Cardiac muscle cell (in vitro differentiated cells and primary cell): ENCODE results near the gene NAP1L1. TPM values are rescaled to one million over a fixed set of nuclear protein-coding genes. Genes with fewer than 3 reads are reported as not detected.
A peak's percentile ranks its signal among the peaks of the same experiment; 100 is the strongest.

Source experiments
- DNase-seq, 2 donors: peaks; one replicate each; pipeline versions ENCODE4 v3.0.0 to v3.0.0-alpha.2; 2010 to 2017; ENCODE audit warnings: low read depth in 1 of 2, low spot score in 1 of 2
- H3K27ac ChIP-seq: fragments of 200-600 bp; sonication (generic); 2 replicates; pipeline ENCODE4 v1.5.1; 2016
- H3K27me3 ChIP-seq: fragments of 200-600 bp; sonication (generic); 2 replicates; pipeline ENCODE4 v1.6.0; 2016; ENCODE audit warnings: control low read depth
- H3K36me3 ChIP-seq: fragments of 200-600 bp; sonication (generic); 2 replicates; pipeline ENCODE4 v1.5.1; 2016; ENCODE audit warnings: control low read depth
- H3K4me1 ChIP-seq: fragments of 200-600 bp; sonication (generic); 2 replicates; pipeline ENCODE4 v1.8.1; 2017; ENCODE audit warnings: low read depth, mild to moderate bottlenecking, mixed run types
- H3K4me3 ChIP-seq: fragments of 200-600 bp; sonication (generic); 2 replicates; pipeline ENCODE4 v1.5.1; 2016; ENCODE audit warnings: mild to moderate bottlenecking
- H3K9me3 ChIP-seq: fragments of 200-600 bp; sonication (generic); 2 replicates; pipeline ENCODE4 v1.5.1; 2017; ENCODE audit warnings: low read depth, mild to moderate bottlenecking, control low read depth
- polyA plus RNA-seq: library from polyadenylated mRNA; unstranded; fragments of >200 nt; fragmentation: Nextera tagmentation; extraction: Ambion mirVana; gene quantifications from 2 replicates; pipeline ENCODE4 v1.2.1, GENCODE V29; 2016
- total RNA-seq: library from RNA; depleted of rRNA; stranded (reverse); fragments of >200 nt; gene quantifications from 2 replicates; pipeline ENCODE4 v1.2.3, GENCODE V29; 2016
- TF ChIP-seq, protein P1 (sequence below): IDR thresholded peaks from 2 replicates; pipeline ENCODE4 v1.5.1; 2012; ENCODE audit warnings: low read depth, mild to moderate bottlenecking, low read length

Gene NAP1L1
- total and polyA plus RNA-seq, 2 experiments from 2014 or later = 214 to 671 TPM

DNA sequence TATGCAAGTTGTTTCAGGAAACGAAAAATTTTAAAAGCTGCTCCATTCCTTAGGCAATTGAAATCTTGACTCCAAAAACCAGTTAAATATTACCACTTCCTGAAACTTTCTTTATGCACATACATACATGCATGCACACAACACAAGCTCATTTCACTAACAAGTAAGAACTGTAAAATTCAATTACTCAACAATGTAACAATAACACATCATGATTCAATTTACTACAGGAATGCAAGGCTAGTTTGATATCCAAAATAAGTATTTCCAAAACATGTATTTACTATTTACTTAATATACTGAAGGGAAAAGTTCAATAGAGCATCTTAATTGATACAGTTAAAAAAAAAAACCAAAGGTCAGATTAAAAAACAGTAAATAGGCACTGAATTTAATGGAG, 19.6 kb downstream of the NAP1L1 start:
- Histone ChIP-seq H3K27me3 (no peaks in the 10 kb centered on the region), H3K4me1 (peaks cover 14% of the 10 kb centered on the region), H3K9me3 (no peaks in the 10 kb centered on the region), H3K4me3 (no peak overlapping the region), H3K36me3 (peaks cover 28% of the 10 kb centered on the region), H3K27ac (no peak overlapping the region)
- DNase-seq = no peak
- TF ChIP-seq, protein P1, sequence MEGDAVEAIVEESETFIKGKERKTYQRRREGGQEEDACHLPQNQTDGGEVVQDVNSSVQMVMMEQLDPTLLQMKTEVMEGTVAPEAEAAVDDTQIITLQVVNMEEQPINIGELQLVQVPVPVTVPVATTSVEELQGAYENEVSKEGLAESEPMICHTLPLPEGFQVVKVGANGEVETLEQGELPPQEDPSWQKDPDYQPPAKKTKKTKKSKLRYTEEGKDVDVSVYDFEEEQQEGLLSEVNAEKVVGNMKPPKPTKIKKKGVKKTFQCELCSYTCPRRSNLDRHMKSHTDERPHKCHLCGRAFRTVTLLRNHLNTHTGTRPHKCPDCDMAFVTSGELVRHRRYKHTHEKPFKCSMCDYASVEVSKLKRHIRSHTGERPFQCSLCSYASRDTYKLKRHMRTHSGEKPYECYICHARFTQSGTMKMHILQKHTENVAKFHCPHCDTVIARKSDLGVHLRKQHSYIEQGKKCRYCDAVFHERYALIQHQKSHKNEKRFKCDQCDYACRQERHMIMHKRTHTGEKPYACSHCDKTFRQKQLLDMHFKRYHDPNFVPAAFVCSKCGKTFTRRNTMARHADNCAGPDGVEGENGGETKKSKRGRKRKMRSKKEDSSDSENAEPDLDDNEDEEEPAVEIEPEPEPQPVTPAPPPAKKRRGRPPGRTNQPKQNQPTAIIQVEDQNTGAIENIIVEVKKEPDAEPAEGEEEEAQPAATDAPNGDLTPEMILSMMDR = no peak

GRCh38 chr12:76060111-76060510, 24.4 kb downstream of the NAP1L1 start:
- DNase-seq = no peak
- H3K27me3 ChIP-seq = no peaks in the 10 kb centered on the region
- peak overlapping the region; percentile 30 for H3K27ac ChIP-seq
- H3K4me1 ChIP-seq = peaks cover 11% of the 10 kb centered on the region
- H3K4me3 ChIP-seq = no peak overlapping the region
- peaks cover 39% of the 10 kb centered on the region for H3K36me3 ChIP-seq
- TF ChIP-seq, protein P1 = no peak
- H3K9me3 ChIP-seq = no peaks in the 10 kb centered on the region

- peaks cover 67% of the 10 kb centered on the region for H3K36me3 ChIP-seq
- no peaks in the 10 kb centered on the region for H3K9me3 ChIP-seq
- TF ChIP-seq, protein P1 = no peak
- peaks cover 9% of the 10 kb centered on the region for H3K4me1 ChIP-seq
- H3K27me3 ChIP-seq = no peaks in the 10 kb centered on the region
- H3K4me3 ChIP-seq = no peak overlapping the region
- DNase-seq = no peak
- H3K27ac ChIP-seq = no peak overlapping the region
Observed at GRCh38 chr12:76057326-76057725, 27.2 kb downstream of the NAP1L1 start.

- no peak for DNase-seq
- no peak overlapping the region for H3K27ac ChIP-seq
- H3K4me1 ChIP-seq = no peaks in the 10 kb centered on the region
- TF ChIP-seq, protein P1 = no peak
- no peaks in the 10 kb centered on the region for H3K9me3 ChIP-seq
- H3K36me3 ChIP-seq = peaks cover 76% of the 10 kb centered on the region
- H3K4me3 ChIP-seq = no peak overlapping the region
- no peaks in the 10 kb centered on the region for H3K27me3 ChIP-seq
Observed at GRCh38 chr12:76055393-76055792, 29.1 kb downstream of the NAP1L1 start.

DNA sequence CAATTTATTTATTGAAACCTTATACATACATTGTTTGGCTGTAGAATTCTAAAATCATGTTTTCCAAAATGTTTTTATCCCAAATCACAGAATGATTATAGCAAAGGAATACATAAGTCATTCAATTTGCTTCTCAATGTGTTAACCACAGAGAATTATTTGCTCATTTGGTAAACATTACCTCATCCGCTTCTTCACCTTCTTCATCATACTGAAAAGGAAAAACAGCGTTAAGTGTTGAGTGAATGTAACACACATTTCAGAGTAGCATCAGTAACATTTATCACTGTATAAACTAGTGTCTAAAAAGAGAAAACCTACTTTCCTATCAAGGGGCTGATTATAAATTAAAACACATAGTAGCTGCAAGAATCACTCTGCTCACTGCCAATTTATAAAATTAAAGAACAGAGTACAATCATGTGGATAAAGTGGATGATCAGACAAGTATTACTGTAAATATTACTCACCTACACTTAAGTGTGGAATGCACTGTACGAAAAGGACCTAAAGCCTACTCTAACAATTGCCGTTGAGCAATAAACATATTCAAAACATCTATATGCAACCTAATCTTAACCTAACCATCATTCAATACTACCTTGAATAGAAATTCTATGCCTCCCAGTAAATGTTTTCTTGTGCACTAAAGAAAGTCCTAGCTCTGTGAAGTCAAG, 34.8 kb downstream of the NAP1L1 start:
- Histone ChIP-seq H3K4me3 (no peak overlapping the region), H3K27ac (no peak overlapping the region), H3K4me1 (no peaks in the 10 kb centered on the region), H3K9me3 (no peaks in the 10 kb centered on the region), H3K27me3 (no peaks in the 10 kb centered on the region), H3K36me3 (peaks cover 74% of the 10 kb centered on the region)
- TF ChIP-seq, protein P1 = no peak
- DNase-seq = no peak

- TF ChIP-seq, protein P1 = no peak
- Histone ChIP-seq H3K27me3 (no peaks in the 10 kb centered on the region), H3K4me1 (no peaks in the 10 kb centered on the region)
Observed at GRCh38 chr12:76047742-76048141, 36.7 kb downstream of the NAP1L1 start.

More at GRCh38 chr12:76047742-76048141, 36.7 kb downstream of the NAP1L1 start:
- Histone ChIP-seq H3K4me3 (no peak overlapping the region), H3K36me3 (peaks cover 65% of the 10 kb centered on the region), H3K9me3 (no peaks in the 10 kb centered on the region), H3K27ac (no peak overlapping the region)
- DNase-seq = no peak
